ENCODE results near the gene ZNF391. TPM values are rescaled to one million over a fixed set of nuclear protein-coding genes. Genes with fewer than 3 reads are reported as not detected.
"Not testable (repeated sequence)": the region's sequence is repeated elsewhere in the genome, so short reads cannot be mapped to it uniquely, and the experiment has no call there.

The ZNF391 gene
- polyA plus RNA-seq, 3 donors from 2014 or later, result 0.82 to 2.0 TPM; not detected in 1

DNA sequence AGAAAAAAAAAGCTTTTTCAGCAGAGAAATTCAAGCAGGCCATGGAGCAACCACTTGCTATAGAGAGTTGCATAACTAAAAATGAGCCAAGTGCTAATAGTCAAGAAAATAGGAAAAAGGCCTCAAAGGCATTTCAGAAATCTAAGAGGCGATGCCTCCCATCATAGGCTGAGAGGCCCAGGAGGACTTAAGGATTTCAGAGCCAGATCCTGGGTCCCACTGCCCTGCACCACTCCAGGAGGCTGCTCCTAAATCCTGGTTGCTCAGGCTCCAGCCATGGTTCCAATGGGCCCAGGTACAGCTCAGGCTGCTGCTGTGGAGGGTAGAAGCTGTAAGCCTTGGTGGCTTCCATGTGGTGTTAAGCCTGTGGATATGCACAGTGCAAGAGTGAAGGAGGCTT is 5.5 kb downstream of the ZNF391 start:
- DNase-seq, result no peak
- Mint-ChIP-seq H3K27ac (no peak overlapping the region), H3K9me3 (peaks cover under 1 to 5% (median 3%) of the 10 kb centered on the region in 6 donors), H3K4me1 (peaks cover 4 to 6% of the 10 kb centered on the region in 2 donors), H3K27me3 (ENCODE audit: low read depth in 3 of 3) (no peaks in the 10 kb centered on the region), H3K36me3 (peaks cover 0 to 7% (median 3%) of the 10 kb centered on the region in 3 donors), H3K4me3 (no peak overlapping the region)

GRCh38 chr6:27400877-27401642 is 12.5 kb downstream of the ZNF391 start:
- peaks cover 3 to 16% (median 5%) of the 10 kb centered on the region in 3 donors for H3K27me3 Mint-ChIP-seq (ENCODE audit: low read depth in 3 of 3)
- H3K36me3 Mint-ChIP-seq, result peaks cover 4 to 35% (median 31%) of the 10 kb centered on the region in 3 donors
- peaks cover 22 to 53% (median 40%) of the 10 kb centered on the region in 6 donors for H3K9me3 Mint-ChIP-seq
- no peaks in the 10 kb centered on the region for H3K4me1 Mint-ChIP-seq
- no peak for DNase-seq
- H3K4me3 Mint-ChIP-seq, result no peak overlapping the region
- H3K27ac Mint-ChIP-seq, result no peak overlapping the region

DNA sequence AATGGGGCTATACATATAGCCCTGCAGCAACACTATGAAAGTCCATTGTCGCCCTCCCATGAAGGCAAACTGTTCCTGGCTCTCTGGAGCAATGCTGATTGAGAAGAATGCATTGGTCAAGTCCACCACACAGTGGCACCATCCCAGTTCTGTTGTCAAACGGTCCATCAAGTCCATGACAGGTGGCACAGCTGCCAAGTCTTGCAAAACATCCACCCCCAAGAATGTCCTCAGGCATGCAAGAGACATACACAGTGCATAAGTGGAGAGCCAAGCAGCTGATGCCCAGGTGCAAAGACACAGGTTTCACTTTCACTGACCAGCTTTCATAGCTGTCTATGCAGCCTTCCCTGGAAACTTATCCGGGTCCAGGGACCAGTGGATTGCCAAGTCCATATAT is 17.5 kb downstream of the ZNF391 start:
- H3K4me3 Mint-ChIP-seq, result no peak overlapping the region
- H3K9me3 Mint-ChIP-seq, result peaks cover 15 to 29% (median 21%) of the 10 kb centered on the region in 6 donors
- H3K27ac Mint-ChIP-seq, result no peak overlapping the region
- no peak for DNase-seq
- H3K27me3 Mint-ChIP-seq (ENCODE audit: low read depth in 3 of 3), result peaks cover 3 to 14% (median 4%) of the 10 kb centered on the region in 3 donors
- peaks cover 4 to 18% (median 11%) of the 10 kb centered on the region in 3 donors for H3K36me3 Mint-ChIP-seq
- H3K4me1 Mint-ChIP-seq, result no peaks in the 10 kb centered on the region

DNA sequence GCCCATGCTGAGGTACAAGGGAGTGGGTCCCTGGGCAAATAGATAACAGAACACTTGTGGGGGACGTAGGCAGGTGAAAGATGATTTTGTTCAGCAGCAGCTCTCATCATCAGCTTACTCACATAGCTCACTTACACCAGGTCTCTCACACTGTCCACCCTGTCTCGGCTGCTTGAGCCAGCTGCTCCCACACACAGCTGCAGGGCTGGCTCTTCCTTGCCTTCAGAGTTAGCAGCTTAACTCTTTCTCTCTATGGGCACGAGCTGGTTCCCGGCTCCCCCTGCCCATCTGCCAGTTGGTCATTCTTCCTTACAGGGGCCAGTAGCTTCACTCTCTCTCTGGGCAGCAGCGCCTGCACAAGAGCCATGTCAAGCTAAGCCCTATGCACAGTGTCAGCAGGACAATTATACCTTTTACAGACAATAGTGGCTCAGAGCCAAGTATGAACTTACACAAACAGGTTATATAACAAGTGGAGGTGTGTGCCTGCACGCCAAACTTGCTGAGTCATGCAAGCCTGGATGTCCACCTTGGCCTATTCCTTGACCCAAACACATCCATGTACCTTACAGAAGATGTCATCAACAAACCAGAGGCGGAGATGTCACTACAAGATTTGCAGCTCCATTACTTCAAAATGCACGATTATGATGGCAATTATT is 18.7 kb downstream of the ZNF391 start:
- peaks cover 9 to 17% (median 12%) of the 10 kb centered on the region in 6 donors for H3K9me3 Mint-ChIP-seq
- H3K4me1 Mint-ChIP-seq, result no peaks in the 10 kb centered on the region
- H3K27me3 Mint-ChIP-seq (ENCODE audit: low read depth in 3 of 3), result peaks cover 1 to 10% (median 3%) of the 10 kb centered on the region in 3 donors
- H3K36me3 Mint-ChIP-seq, result peaks cover 4 to 8% (median 8%) of the 10 kb centered on the region in 3 donors
- DNase-seq, result no peak
- H3K4me3 Mint-ChIP-seq, result no peak overlapping the region
- H3K27ac Mint-ChIP-seq, result no peak overlapping the region

GRCh38 chr6:27414300-27414699 is 25.7 kb downstream of the ZNF391 start:
- H3K27ac Mint-ChIP-seq, result no peak overlapping the region
- no peaks in the 10 kb centered on the region for H3K36me3 Mint-ChIP-seq
- H3K9me3 Mint-ChIP-seq, result no peaks in the 10 kb centered on the region
- H3K27me3 Mint-ChIP-seq (ENCODE audit: low read depth in 3 of 3), result peaks cover 0 to 2% (median 0%) of the 10 kb centered on the region in 3 donors
- no peak overlapping the region for H3K4me3 Mint-ChIP-seq
- no peak for DNase-seq
- no peaks in the 10 kb centered on the region for H3K4me1 Mint-ChIP-seq

DNA sequence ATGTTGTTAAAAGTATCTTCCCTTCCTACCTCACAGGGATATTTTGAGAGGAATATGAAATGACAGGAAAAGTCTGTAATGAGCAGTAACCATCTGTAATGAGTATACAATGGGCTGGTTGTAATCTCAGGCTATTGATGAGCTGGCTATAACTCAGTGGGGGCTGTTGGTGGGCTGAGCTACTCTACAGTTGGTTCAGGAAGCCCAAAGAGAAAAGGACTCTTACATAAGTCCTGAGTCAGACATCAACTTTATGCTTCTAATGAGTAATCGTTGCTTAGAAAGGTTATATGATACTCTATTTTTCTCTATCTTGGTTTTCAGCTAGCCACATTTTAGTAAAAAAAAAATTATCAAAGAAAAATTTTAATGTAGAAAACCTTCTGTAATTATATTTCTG is 26.4 kb downstream of the ZNF391 start:
- Mint-ChIP-seq H3K4me3 (no peak overlapping the region), H3K36me3 (no peaks in the 10 kb centered on the region), H3K9me3 (no peaks in the 10 kb centered on the region), H3K27me3 (ENCODE audit: low read depth in 3 of 3) (peaks cover 2 to 4% (median 2%) of the 10 kb centered on the region in 3 donors), H3K4me1 (no peaks in the 10 kb centered on the region), H3K27ac (no peak overlapping the region)
- no peak for DNase-seq

DNA sequence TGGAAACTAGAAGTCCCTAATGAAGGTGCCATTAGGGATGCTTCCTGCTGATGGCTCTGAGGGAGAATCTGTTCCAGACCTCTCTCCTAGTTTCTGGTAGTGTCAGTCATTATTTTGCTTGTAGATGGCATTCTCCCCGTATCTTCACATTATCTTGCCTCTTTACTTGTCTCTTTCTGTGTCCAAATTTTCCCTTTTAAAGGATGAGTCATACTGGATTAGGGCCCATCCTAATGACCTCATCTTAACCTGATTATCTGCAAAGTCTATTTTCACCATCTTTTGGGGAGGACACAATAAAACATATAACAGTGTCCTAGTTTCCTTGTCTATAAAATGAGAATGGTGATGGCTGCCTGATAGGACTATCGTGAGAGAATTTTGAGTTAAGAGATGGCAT is 27.3 kb downstream of the ZNF391 start:
- no peak overlapping the region for H3K27ac Mint-ChIP-seq
- no peaks in the 10 kb centered on the region for H3K9me3 Mint-ChIP-seq
- no peaks in the 10 kb centered on the region for H3K4me1 Mint-ChIP-seq
- DNase-seq, result no peak
- no peaks in the 10 kb centered on the region for H3K36me3 Mint-ChIP-seq
- peaks cover 2 to 7% (median 2%) of the 10 kb centered on the region in 3 donors for H3K27me3 Mint-ChIP-seq (ENCODE audit: low read depth in 3 of 3)
- H3K4me3 Mint-ChIP-seq, result no peak overlapping the region

- Mint-ChIP-seq H3K4me3 (no peak overlapping the region), H3K27me3 (ENCODE audit: low read depth in 3 of 3) (peaks cover 5 to 14% (median 5%) of the 10 kb centered on the region in 3 donors), H3K4me1 (no peaks in the 10 kb centered on the region), H3K27ac (no peak overlapping the region), H3K9me3 (peaks cover 0 to 2% (median 0%) of the 10 kb centered on the region in 6 donors), H3K36me3 (no peaks in the 10 kb centered on the region)
- DNase-seq, result no peak
These were observed 30.8 kb downstream of the ZNF391 start for GRCh38 chr6:27419363-27419762.

DNA sequence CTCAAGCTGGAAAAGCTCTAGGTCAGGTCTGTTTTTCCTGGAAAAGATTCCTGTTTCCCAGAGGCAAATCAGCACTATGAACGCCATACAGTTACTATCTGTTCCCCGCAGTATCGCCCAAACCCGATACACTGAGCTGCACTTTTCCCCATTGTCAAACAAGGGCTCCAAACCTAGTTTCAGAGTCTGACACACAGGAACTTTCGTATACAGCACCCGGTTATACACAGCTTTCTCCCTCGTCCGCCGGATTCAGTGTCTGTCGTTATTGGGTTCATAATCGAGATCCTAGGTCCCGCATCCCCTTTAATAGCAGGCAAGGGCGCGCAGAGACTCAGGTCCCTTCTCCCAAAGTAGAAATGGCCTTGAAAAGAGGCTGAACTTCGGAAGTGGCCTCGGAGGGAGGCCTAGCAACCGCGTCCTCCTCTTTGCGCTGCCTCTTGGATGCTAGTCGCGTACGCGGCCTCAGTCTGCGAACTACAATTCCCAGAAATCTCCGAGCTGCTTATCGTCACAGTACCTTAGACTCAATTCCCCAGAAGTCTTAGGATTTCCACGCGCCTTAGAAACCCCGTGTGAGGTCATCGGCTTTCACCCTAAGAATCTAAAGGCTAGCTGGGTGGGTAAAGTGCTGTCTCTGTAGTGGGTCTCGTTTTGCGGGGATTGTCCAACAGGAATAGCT is 34.2 kb downstream of the ZNF391 start:
- Mint-ChIP-seq H3K4me3 (no peak overlapping the region), H3K27ac (no peak overlapping the region), H3K36me3 (no peaks in the 10 kb centered on the region), H3K4me1 (no peaks in the 10 kb centered on the region), H3K27me3 (ENCODE audit: low read depth in 3 of 3) (peaks cover 5 to 14% (median 5%) of the 10 kb centered on the region in 3 donors), H3K9me3 (peaks cover 0 to 2% (median 0%) of the 10 kb centered on the region in 6 donors)
- DNase-seq, result no peak

DNA sequence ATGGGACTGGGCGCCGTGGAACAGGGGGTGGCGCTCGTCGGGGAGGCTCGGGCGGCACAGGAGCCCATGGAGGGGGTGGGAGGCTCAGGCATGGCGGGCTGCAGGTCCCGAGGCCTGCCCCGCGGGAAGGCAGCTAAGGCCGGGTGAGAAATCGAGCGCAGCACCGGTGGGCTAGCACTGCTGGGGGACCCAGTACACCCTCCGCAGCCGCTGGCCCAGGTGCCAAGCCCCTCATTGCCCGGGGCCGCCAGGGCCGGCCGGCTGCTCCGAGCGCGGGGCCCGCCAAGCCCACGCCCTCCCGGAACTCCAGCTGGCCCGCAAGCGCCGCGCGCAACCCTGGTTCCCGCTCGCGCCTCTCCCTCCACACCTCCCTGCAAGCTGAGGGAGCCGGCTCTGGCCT is 36.3 kb downstream of the ZNF391 start:
- peaks cover 2 to 11% (median 3%) of the 10 kb centered on the region in 3 donors for H3K27me3 Mint-ChIP-seq (ENCODE audit: low read depth in 3 of 3)
- DNase-seq, H3K4me3 Mint-ChIP-seq, H3K36me3 Mint-ChIP-seq, H3K4me1 Mint-ChIP-seq, H3K9me3 Mint-ChIP-seq, H3K27ac Mint-ChIP-seq: not testable (repeated sequence)

DNA sequence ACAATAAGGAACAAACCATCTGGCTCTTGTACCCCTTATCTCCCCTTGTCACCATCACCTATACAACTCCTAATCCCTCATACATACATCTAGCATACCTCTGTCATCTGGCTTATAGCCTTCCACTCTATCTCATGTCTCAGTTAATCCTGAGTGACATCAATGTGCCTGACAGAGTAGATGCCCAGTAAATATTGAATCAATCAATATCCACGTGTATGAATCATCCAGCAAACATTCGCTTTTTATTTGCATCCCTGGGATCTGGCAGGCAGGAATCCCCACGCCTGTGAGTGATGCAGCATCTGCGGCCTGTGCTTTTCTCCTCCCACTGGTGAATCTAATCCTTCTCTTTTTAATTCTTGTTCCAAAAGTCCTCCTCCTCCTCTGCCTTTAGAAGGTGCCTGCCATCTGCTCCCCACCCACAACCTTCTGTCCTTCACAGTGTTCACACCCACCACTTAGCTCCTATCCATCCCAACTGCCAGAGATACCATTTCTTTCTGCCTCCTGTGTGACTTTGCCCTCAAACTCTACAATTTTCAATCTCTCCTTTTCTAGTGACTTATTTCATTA is 37.6 kb downstream of the ZNF391 start:
- no peak for DNase-seq
- Mint-ChIP-seq H3K27ac (no peak overlapping the region), H3K9me3 (peaks cover 0 to 10% (median 3%) of the 10 kb centered on the region in 6 donors)

DNA sequence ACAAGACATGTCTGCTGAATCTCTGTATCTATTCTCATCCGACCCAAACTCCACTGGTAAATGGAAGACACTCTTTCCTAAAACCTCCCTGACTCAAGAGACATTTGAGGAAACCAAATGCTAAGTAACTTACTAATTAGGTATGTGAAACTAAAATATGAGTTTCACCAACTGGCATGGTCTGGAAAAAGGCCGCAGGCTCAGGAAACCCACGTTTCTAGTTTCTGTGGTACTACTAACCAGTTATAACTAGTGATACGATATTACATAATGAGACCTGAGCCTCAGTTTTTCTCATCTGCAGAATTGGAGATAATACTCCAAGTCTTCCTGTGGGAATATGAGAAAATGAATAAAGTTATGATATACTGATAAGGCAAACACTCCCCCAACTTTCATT is 39.9 kb downstream of the ZNF391 start:
- Mint-ChIP-seq H3K9me3 (peaks cover 0 to 13% (median 4%) of the 10 kb centered on the region in 6 donors), H3K27ac (no peak overlapping the region), H3K4me1 (no peaks in the 10 kb centered on the region), H3K4me3 (no peak overlapping the region), H3K36me3 (peaks cover 0 to 4% (median 0%) of the 10 kb centered on the region in 3 donors), H3K27me3 (ENCODE audit: low read depth in 3 of 3) (peaks cover 0 to 8% (median under 1%) of the 10 kb centered on the region in 3 donors)
- DNase-seq, result no peak

More for the DNA sequence above, 37.6 kb downstream of the ZNF391 start:
- Mint-ChIP-seq H3K27me3 (ENCODE audit: low read depth in 3 of 3) (peaks cover 2 to 6% (median 3%) of the 10 kb centered on the region in 3 donors), H3K4me1 (no peaks in the 10 kb centered on the region), H3K4me3 (no peak overlapping the region), H3K36me3 (peaks cover 0 to 4% (median 0%) of the 10 kb centered on the region in 3 donors)

DNA sequence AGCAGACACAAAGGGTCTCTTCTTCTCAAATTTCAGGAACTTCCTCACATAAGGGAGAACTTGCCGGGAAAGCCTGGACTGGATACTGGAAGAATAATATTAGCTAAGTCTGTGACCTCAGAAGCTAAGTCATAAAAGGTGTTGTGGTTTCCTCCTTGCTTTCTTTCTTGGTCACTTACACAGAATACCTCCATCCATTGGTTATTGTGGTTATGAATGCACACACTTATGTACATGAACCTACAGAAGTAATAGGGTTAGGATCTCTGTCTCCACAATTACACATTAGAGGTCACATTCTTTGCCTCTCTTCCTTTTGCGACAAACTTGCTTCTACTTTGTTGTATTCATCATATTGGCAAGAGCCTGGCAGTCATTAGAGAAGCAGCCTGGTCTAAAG is 40.4 kb downstream of the ZNF391 start:
- Mint-ChIP-seq H3K4me3 (no peak overlapping the region), H3K27me3 (ENCODE audit: low read depth in 3 of 3) (peaks cover 3 to 8% (median 3%) of the 10 kb centered on the region in 3 donors), H3K4me1 (no peaks in the 10 kb centered on the region), H3K27ac (no peak overlapping the region), H3K9me3 (peaks cover 0 to 18% (median 7%) of the 10 kb centered on the region in 6 donors), H3K36me3 (peaks cover 0 to 4% (median 0%) of the 10 kb centered on the region in 3 donors)
- DNase-seq, result no peak

Measured in immature natural killer cell (primary cell).